Activated CD4-positive, alpha-beta T cell treated with anti-CD3 and anti-CD28 coated beads, Interleukin-2, Interleukin-4, amounts not matched to agents 100 ng/mL and 50 ng/mL, durations not matched to agents 16 hours and 8 hours (primary cell): ENCODE data around the gene RGS12.

ENCODE experiments used
- DNase-seq: peaks from one replicate; pipeline ENCODE4 v3.0.0-alpha.2; 2020; ENCODE audit warnings: low spot score

The RGS12 gene

GRCh38 chr4:3255611-3256186 is 37.1 kb upstream of the RGS12 start:
- no peak for DNase-seq

GRCh38 chr4:3256230-3257102 is 36.4 kb upstream of the RGS12 start:
- no peak for DNase-seq

DNA sequence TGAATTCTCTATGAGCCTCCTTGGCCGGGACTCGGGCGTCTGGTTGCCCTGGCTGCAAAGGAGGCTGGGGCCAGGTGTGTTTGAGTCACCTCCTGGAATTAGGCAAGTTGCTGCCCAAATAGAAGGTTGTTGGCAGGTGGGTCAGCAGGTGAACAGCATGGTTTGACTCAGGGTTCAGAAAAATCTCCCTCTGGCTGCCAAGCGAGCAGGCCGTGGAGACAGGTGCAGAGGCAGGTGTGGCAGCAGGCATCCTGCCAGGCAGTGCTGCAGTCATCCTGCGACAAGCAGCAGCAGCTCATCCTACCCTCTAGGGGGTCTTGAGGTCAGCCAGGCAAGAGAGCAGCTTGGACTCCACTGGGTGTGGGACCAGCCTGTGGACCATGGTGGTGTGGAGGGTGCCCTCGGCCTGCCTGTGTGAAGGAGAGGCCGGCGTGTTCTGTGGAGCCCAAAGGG is 35.7 kb upstream of the RGS12 start:
- no peak for DNase-seq

GRCh38 chr4:3257556-3258482 is 35.0 kb upstream of the RGS12 start:
- DNase-seq: no peak

- no peak for DNase-seq
Observed at GRCh38 chr4:3261411-3262207, 31.2 kb upstream of the RGS12 start.

DNA sequence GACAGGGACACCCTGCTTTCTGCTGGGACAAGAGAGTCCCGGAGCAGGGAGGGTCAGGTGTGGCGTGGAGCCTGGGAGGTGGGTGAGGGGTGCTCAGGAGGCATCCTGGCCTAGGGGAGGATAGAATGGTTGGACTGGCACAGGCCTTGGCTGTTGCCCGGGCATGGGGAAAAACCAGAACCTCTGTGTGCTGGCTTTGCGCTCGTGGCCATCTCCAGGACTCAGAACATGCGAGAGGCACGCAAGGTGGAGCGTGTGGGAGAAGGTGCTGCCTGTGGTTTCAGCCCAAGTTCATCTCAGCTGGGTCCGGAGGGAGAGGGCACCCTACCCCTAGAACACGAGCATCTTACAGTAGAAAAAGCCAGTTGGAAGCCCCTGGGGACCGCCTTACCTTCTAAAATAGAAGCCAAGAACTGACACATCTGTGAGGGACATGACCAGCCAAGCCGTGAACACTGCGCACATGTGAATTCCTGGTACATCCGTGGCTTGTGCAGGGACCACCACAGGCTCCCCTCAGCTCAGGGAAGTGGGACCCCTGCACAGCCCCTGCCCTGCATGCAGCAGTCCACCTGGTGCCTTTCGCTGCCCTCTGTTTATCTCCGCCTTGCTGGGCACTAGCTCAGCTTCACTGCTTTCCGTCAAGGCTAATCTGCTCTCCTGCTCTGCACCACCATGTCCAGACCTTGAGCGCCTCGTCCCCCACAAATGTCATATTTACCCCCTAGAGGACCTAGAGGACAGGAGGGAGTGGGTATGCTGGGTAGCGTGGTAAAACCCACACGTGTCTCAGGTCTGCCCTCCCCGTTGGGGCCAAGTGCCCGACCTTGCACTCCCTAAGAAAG is 30.4 kb upstream of the RGS12 start:
- no peak for DNase-seq

GRCh38 chr4:3263053-3263875 is 29.6 kb upstream of the RGS12 start:
- DNase-seq: no peak

DNA sequence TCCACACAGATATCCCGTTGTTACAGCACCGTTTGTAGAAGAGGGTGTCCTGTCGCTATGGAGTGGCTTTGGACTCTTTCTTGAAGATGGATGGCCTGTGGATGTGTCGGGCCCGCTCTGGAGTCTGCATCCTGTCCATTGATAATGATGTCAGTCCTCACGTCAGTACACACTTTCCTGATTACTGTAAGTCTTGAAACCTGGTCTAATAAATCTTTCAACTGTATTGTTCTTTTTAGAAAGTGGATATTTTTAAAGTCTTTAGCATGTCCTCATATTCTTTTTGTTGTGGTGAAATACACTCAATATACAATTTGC is 29.0 kb upstream of the RGS12 start:
- DNase-seq: no peak

DNA sequence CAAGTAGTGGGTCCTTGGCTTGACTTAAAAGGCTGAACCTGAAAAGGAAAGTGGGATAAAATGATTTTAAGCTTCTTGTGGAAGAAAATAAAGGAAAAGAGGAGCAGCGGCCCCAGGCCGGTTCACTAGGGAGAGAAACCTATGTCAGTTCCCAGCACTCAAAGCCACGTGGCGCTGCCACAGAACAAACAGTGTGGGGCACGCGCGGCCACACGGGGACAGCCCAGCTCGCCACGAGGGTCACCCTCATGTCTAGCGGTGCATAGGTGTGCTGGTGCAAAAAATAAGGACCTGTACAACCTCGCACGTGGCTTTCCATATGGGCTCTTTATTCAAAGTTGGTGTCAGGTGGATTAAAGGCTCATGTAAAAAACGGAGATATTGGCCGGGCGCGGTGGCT is 26.7 kb upstream of the RGS12 start:
- DNase-seq: no peak

DNA sequence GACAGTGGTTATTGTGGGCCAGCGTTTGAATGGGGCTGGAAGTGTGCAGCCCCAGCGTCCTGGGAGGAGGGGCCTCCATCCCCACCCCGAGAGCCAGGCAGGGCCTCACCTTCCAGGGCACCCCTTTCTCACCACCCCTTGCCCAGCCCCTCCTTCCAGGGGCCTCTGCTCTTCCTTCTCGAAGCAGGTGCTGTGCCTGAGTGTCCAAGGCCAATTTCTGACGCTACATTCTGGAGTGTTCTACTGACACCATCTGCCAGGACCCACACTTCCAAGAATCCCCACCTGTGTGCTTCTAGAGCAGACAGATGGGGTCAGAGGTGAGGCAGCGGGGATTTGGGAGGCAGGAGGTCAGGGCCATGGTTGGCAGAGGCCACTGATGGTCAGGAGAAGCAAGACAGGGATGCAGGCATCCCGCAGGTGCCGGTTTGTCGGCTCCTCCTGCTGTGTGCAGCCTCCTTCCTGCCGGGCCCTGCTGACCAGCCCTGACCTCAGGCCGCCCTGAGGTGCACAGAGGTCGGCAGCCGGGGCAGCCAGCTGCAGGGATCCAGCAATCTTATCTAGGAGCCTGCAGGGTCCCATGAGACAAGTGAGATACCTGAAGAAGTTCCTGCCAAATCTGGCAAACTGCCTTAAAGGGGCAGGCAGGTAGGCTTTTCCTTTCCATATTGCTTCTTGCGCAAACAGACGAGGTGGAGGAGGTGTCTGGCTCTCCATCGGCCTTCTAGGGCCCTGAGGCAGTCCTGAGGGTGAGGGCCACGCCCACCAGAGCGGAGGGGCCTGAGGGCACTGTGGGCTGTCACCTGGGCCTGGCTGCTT is 25.0 kb upstream of the RGS12 start:
- no peak for DNase-seq

DNA sequence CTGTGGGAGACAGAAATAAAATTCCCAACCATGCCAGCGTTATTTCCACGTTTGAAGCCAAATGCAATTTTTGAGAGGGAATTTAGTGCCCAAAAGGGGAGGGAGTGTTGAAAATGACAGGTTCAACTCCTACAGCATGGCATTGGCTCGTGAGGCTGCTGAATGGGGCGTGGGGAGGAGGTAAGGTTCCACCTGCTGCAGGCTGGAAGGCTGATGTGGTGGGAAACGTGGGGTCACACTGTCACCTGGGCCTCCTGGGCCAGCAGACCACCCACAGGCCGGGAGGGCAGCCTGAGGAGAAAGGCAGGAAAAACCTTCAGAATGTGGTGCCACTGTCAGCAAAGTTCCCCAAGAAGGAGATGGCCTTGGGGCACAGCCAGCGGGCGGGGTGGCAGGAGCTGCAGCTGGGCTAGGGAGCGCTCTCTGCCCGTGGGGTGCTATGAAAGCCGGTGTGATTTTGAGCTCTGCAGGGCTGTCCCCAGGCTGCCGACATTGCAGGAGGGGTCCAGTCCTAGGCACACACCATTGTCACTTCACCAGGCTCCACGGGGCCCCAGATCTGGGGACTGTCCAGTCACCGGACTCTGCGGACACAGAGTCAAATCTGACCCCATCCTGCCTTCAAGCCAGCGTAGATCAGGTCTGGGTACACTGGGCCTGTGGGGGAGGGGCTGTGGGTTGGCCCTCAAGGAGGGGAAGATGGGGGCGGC is 24.3 kb upstream of the RGS12 start:
- DNase-seq: no peak

DNA sequence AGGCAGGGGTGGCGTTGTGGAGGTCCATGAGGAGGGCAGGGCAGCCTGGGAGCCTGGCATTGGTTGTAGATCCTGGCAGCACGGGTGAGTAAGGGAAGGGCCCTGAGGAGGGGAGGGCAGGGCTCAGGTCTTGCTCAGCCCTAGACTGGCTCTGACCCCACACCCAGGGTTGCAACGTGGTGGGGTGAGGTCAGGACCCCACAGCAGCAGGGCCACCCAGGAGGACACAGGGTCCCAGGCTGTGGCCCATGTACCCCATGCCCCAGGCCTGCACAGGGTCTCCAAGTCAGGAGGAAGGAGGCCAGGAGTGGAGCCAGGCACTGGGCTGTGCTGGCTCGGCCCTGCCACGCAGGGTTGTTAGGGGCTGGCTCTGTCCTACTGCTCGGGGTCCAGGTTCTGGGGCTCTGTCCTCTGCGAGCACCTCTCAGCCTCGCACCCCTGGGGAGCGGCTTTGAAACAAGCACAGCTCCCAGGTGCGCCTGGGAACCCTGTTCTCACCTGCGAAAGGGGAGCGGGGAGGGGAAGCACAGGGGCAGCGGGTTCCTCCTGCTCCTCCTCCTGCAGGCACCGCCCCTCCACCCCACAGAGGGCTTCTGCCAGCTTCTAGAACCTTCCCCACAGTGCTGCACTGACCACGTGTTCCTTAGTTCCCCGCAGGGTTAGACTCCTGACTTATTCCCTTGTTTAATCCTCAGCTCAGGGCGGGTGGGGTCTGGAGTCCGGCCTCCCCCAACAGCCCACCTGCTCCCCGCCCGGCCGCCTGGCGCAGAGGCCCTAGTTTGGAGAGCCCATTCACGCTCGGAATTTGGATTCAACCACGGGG is 23.5 kb upstream of the RGS12 start:
- no peak for DNase-seq

DNA sequence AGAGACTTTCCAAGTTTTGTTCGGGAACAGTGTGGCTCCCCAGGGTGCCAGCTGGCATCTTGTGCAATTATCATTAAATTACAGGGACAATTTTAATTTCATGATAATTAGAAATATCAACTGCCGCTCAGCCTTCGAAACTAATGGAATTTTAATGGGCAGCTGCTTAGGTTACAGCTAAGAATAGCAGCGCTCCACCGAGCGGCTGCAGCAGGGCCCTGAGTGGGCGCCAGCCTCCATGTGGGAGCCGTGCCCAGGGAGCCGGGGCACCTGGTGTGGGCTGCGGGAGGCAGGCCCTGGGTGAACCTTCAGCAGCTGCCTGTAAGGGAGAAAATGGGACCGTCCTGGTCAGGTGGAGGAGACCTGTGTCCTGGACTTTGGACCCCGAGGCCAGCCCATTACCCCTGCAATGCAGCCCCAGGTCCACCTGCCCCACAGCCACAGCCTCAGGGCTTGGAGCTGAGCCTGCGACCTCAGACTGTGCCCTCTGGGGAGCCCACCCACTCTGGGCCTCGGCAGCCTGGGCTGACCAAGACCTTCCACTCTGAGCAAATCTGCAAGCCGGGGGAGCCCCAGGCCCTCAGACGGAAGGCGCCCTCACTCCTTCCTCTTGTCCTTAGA is 22.7 kb upstream of the RGS12 start:
- DNase-seq: no peak

GRCh38 chr4:3271131-3271530 is 21.7 kb upstream of the RGS12 start:
- no peak for DNase-seq

- DNase-seq: no peak
Observed at GRCh38 chr4:3276986-3277385, 15.8 kb upstream of the RGS12 start.

- no peak for DNase-seq
Observed at GRCh38 chr4:3280466-3280865, 12.4 kb upstream of the RGS12 start.

GRCh38 chr4:3283483-3283882 is 9.3 kb upstream of the RGS12 start:
- no peak for DNase-seq
